COLO829 (cell line): ENCODE measurements around the gene DGKQ.
"Not testable (repeated sequence)": the region's sequence is repeated elsewhere in the genome, so short reads cannot be mapped to it uniquely, and the experiment has no call there.

Experiments
- DNase-seq: peaks from one replicate; pipeline ENCODE4 v3.0.0; 2012; ENCODE audit warnings: low spot score

Gene DGKQ

GRCh38 chr4:993111-994029 is 20.0 kb upstream of the DGKQ start, which contains the start of gene SLC26A1:
Gene SLC26A1 (minus strand): TSS chr4:993404. CDS start chr4:991703, 1,701 bp downstream.
- no peak for DNase-seq

GRCh38 chr4:992297-993110 is 19.1 kb upstream of the DGKQ start:
- DNase-seq: peak; percentile 16

GRCh38 chr4:991451-992296 is 18.3 kb upstream of the DGKQ start:
- DNase-seq: no peak

- DNase-seq: no peak
These were observed 17.5 kb upstream of the DGKQ start for GRCh38 chr4:990746-991367.

- no peak for DNase-seq
These were observed 16.5 kb upstream of the DGKQ start for GRCh38 chr4:989722-990471.

- DNase-seq: no peak
These were observed 15.7 kb upstream of the DGKQ start for GRCh38 chr4:988726-989721.

- DNase-seq: no peak
These were observed 14.5 kb upstream of the DGKQ start for GRCh38 chr4:987624-988513.

GRCh38 chr4:986879-987623 is 13.7 kb upstream of the DGKQ start, which contains the start of gene IDUA:
Gene IDUA (plus strand): TSS chr4:987044. CDS start chr4:987085, 41 bp downstream.
- DNase-seq: peak; percentile 13

- no peak for DNase-seq
These were observed 13.1 kb upstream of the DGKQ start for GRCh38 chr4:986428-986878.

- no peak for DNase-seq
These were observed 11.9 kb upstream of the DGKQ start for GRCh38 chr4:985123-985830.

- no peak for DNase-seq
These were observed 11.1 kb upstream of the DGKQ start for GRCh38 chr4:984336-985054.

- DNase-seq: no peak
These were observed 9.4 kb upstream of the DGKQ start for GRCh38 chr4:982814-983213.

GRCh38 chr4:982291-982690 is 8.9 kb upstream of the DGKQ start:
- DNase-seq: no peak

GRCh38 chr4:978957-979701 is 5.8 kb upstream of the DGKQ start:
- DNase-seq: no peak

- not testable (repeated sequence) for DNase-seq
These were observed 2.6 kb upstream of the DGKQ start for GRCh38 chr4:976016-976415.
